ENCODE data around the gene RPRD1A.
"Not testable (repeated sequence)": the region's sequence is repeated elsewhere in the genome, so short reads cannot be mapped to it uniquely, and the experiment has no call there.

RPRD1A gene, protein sequence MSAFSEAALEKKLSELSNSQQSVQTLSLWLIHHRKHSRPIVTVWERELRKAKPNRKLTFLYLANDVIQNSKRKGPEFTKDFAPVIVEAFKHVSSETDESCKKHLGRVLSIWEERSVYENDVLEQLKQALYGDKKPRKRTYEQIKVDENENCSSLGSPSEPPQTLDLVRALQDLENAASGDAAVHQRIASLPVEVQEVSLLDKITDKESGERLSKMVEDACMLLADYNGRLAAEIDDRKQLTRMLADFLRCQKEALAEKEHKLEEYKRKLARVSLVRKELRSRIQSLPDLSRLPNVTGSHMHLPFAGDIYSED

DNA sequence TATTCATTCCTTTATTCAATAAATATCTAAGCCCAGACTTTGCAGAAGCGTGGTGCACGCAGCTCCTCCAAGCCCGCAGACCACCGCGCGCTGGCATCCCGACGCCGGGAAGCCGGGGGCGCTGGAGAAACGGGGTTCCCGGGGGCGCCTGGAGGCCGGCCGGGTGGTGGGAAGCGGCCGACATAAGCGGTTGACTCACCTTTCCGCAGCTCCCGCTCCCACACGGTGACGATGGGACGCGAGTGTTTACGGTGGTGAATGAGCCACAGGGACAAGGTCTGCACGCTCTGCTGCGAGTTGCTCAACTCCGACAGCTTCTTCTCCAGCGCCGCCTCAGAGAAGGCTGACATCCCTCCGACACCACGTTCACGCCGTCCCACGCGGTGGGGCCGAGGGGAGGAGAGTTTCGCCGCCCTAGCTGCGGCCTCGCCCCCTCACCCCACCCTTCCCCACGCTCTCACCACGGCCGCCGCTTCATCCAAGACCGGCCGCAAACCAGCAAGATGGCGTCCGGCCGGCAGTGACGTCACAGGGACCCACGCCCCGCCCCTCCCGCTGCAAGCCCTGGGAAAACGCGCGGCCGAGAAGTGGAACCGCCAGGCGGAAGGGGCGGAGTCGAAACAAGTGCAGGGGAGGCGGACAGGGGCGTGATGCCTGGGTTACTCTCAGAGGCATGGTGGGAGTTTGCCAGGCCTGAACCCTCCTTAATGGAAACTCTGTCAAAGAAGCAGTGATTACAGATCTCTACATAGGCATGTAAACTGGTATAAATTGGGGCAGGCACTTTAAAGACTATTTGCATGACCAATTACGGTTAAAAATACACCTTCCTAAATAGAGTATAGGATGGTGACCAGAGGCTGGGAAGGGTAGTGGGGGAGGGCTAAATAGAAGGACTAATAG is at the start of gene RPRD1A:
Gene RPRD1A, minus strand, starts transcription at position 505 of the 903 bp plus-strand sequence. Its CDS starts 155 bp downstream, at position 350.
- peak; percentile 88 to 97 for DNase-seq (ENCODE audit: extremely low read depth in 1 of 2, low read depth in 1 of 2)

DNA sequence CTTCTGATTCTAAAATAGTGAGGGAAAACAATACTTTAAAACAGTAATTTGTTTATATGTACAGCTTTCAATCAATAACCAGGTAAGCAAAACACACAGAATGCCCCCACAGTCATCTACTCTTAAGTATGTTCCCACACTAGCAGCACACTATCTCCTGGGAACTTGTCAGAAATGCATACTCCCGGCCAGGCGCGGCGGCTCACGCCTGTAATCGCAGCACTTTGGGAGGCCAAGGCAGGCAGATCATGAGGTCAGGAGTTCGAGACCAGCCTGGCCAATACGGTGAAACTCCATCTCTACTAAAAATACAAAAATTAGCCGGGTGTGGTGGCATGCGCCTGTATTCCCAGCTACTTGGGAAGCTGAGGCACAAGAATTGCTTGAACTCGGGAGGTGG is 49.4 kb upstream of the RPRD1A start:
- DNase-seq (ENCODE audit: extremely low read depth in 1 of 2, low read depth in 1 of 2): not testable (repeated sequence)

DNA sequence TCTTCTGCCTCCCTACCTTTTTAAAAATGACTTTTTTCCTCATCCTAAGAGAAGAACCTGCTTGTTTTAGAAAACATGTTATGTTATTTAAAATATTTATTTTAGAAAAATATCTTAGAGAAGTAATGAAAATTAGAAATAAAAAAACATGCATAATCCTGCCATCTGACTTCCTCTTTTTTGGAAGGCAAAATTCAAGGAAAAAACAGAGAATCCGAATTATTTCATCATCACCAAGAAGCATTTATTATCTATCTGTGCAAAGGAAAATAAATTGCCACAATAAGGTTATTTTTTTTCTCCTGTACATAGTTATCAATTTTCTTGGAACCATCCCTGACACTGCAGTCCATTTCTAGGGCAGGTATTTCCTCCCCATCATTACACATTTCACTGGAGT is 47.4 kb upstream of the RPRD1A start:
- no peak for DNase-seq (ENCODE audit: extremely low read depth in 1 of 2, low read depth in 1 of 2)

DNA sequence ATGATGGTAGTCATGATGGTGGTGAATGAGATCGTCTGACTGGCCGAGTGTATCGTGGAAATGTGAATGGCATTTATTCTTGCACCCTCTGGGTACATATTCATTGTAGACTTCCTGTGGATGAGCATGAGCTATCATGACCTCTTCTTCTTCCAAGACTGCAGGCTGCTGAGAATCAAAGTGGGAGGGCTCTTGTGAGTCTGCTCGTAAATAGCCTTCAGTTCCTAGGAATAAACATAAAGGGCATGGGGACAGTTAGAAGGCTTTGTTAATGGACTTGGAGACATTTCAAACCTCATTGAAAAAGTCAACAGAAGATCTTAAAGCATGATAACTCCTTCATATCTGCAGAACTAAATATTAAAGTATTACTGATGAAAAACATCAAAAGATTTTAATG is 46.9 kb upstream of the RPRD1A start:
- no peak for DNase-seq (ENCODE audit: extremely low read depth in 1 of 2, low read depth in 1 of 2)

DNA sequence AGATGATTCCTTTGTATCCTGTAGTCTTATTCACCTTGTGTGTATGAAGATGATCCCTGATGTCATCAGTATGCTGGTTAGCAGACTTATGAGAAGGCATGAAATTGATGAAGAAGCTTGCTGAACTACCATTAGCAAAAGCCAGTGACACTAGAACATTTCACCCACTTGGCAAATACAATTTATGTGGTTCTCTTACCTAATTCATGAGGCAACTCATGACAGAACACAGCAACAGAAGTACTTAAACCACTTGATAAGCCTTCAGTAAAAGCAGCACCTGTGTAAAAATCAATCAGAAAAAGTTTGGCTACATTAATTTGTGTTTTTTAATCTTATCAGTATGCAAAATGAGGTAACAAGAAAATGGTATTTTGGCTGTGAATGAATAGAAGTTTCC is 44.9 kb upstream of the RPRD1A start:
- no peak for DNase-seq (ENCODE audit: extremely low read depth in 1 of 2, low read depth in 1 of 2)

DNA sequence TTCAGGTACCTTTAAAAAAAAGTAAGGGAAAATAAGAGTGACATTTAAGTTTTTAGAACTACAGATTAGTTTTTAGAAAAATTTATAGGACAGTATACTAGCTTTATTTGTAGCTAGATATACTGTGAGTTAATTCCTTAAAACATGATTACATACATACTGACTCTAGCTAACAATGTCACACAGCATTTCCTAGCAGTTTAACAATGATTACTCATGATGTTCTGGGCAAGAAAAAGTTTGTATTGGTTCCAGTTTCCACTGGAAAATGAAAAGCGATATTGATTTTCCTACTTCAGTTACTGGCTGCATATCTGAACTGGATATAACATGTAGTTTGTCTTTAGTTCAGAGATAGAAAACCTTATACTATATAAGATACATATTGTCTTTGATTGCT is 42.4 kb upstream of the RPRD1A start:
- DNase-seq (ENCODE audit: extremely low read depth in 1 of 2, low read depth in 1 of 2): no peak

DNA sequence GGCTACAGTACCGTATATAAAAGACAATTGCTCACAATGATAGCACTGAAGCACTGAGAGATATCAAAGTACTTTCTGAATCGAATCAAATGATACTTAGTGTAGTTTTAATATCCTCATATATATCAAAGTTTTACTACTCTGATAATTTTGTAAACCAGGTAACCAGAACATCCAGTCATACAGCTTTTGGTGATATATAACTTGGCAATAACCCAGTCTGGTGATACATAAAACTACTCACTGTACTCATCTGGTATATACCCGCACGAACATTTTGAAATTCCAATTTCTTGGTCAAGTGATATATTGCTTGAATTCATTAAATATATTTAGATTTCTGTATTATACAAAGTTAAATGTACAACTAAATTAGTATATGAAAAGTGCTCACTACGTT is 41.2 kb upstream of the RPRD1A start:
- no peak for DNase-seq (ENCODE audit: extremely low read depth in 1 of 2, low read depth in 1 of 2)

DNA sequence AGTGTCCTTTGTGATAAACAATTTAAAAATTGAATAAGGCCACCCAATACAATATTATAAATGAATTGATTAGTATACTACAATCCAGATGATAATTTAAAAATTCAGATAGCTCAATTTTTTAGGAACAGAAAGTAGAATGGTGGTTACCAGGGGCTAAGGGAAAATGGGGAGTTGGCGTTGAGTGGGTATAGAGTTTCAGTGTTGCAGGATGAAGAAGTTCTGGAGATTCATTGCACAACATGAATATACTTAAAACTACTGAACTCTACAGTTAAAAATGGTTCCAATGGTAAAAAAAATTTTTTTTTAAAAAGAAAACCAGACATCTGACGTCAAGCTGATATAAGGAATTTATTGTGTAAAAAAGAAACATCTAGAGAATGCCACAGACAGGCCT is 40.8 kb upstream of the RPRD1A start:
- DNase-seq (ENCODE audit: extremely low read depth in 1 of 2, low read depth in 1 of 2): no peak

DNA sequence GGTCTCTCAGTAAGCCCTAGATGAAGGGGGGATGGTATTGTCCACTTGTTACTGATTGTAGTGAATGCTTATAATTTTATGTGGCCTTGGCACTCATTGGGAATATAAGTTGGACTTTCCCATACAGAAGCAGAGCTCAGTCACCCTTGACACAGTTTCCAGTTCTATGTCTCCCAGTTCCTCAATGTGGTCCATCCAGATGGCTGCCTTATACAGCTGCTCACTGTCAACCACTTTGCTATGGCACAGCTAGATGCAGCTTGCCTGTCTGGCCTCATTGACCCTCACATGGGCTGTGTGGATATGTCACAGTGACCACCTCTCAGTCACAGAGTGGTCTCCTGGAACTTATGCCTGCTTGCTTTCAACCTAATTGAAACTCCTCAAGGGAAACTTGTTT is 40.1 kb upstream of the RPRD1A start:
- DNase-seq (ENCODE audit: extremely low read depth in 1 of 2, low read depth in 1 of 2): no peak

DNA sequence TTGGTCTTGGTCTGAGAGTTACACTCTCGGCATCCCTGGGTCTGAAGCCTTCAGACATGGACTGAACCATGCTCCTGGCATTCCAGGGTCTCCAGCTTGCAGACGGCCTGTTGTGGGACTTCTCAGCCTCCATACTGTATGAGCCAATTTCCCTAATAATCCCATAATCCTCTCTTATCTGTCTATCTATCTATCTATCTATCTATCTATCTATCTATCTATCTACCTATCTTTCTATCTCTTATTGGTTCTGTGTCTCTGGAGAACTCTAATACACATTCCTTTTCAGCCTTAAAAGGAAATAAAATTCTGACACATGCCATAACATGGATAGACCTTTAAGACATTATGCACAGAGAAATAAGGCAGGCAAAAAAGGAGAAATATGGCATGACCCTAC is 37.4 kb upstream of the RPRD1A start:
- no peak for DNase-seq (ENCODE audit: extremely low read depth in 1 of 2, low read depth in 1 of 2)

DNA sequence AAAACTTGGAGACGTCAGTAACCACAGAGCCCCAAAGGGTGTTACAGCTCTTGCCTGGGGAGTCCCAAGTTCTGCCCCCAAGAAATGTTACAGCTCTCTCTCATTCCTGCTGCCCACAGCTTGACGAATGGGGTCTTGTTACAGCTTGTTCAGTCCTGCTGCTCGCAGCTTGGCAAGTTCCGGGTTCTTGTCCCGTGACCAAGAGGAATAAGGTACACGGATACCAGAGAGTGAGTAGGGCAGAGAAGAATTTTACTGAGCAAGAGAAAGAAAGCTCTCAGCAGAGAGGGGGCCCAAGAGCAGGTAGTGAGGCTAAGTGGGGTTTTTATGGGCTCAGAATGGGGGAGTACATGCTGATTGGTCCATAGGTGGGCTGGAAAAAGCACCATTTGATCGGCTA is 34.6 kb upstream of the RPRD1A start:
- DNase-seq (ENCODE audit: extremely low read depth in 1 of 2, low read depth in 1 of 2): no peak

DNA sequence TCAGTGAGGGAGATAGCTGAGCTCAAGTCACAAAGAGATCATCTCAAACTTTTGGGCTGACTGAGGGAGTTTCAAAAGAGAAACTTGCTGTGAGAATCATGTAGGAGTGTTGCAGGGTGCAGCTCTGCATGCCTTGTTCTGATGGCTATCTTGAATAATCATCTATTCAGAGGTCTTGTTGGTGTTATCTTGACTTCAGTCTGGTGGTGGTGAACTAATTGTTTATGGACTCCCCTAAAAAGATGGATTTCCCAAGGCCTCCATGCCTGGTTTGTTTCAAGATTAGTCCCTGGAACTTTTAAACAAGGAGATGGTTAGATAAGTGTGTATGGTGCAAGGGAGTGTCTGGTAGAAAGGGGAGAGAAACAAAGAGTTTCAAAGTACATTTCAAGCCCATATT is 32.0 kb upstream of the RPRD1A start:
- DNase-seq (ENCODE audit: extremely low read depth in 1 of 2, low read depth in 1 of 2): no peak

DNA sequence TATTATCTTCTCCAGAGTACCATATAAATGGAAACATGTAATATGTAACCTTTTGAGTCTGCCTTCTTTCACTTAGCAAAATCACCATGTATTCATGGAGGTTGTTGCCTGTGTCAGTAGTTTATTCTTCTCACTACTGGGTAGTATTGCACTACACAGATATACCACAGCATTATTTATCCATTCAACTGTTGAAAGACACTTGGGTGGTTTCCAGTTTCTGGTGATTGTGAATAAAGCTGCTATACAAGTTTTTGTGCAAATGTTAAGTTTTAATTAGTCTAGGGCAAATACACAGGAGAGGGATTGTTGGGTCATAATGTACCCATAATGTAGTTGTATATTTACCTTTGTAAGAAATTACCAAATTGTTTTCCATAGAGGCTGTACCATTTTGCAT is 29.6 kb upstream of the RPRD1A start:
- no peak for DNase-seq (ENCODE audit: extremely low read depth in 1 of 2, low read depth in 1 of 2)

DNA sequence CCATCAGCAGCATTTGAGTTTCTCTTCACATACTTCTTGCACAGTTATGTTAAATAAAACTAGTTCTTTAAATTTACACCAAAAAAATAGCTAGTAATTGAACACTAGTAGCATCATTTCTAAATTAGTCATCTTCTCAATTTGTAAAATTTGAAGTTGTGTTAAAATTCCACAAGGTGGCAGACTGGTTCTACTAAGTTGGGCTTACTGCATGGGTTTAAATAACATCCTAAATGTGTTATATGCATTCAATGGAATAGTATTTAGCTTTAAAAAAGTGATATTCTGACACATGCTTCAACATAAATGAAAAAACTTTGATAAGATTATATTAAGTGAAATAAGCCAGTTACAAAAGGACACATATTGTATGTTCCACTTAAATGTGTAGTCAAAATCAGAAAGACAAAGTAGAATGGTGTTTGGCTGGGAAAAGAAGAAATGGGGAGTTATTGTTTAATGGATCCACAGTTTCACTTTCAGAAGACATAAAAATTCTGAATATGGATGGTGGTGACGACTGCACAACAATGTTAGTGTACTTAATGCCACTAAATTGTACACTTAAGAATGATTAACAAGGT is 28.7 kb upstream of the RPRD1A start:
- DNase-seq (ENCODE audit: extremely low read depth in 1 of 2, low read depth in 1 of 2): no peak

DNA sequence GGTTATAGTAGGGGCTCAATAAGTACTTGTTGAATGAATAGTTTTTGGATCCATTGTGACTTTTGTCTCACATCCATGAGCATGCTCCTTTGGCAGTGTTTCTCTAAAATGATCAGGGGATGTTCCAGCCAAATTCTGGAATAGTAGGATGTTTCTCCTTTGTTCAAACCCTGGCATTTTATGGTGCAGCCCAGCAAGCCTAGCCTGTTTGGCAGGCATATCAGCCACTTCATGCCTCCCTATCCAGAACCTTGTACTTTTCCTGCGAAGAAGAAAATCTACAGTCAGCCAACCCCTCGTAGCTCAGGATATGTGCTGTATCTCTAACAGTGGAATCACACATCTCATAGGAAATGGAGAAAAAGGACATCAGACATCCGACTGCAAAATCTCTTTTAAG is 27.1 kb upstream of the RPRD1A start:
- no peak for DNase-seq (ENCODE audit: extremely low read depth in 1 of 2, low read depth in 1 of 2)

DNA sequence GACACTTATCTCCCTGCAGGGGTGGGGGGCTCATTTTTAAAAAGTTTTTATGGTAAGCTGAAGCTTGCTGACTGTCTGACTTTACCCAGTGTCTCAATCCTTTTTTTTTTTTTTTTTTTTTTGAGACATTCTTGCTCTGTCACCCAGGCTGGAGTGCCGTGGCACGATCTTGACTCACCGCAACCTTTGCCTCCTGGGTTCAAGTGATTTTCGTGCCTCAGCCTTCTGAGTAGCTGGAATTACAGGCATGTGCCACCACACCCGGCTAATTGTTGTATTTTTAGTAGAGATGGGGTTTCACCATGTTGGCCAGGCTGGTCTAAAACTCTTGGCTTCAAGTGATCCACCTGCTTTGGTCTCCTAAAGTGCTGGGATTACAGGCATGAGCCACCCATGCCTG is 24.8 kb upstream of the RPRD1A start:
- not testable (repeated sequence) for DNase-seq (ENCODE audit: extremely low read depth in 1 of 2, low read depth in 1 of 2)

DNA sequence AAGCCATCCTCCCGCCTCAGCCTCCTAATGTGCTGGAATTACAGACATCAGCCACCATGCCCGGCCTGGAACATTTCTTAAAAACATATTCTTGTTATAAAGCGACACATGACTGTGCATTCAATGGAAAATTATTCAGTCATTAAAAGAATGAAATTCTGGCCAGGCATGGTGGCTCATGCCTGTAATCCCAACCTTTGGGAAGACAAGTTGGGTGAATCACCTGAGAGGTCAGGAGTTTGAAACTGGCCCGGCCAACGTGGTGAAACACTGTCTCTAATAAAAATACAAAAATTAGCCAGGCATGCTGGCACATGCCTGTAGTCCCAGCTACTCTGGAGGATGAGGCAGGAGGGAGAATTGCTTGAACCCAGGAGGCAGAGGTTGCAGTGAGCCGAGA is 21.6 kb upstream of the RPRD1A start:
- no peak for DNase-seq (ENCODE audit: extremely low read depth in 1 of 2, low read depth in 1 of 2)

DNA sequence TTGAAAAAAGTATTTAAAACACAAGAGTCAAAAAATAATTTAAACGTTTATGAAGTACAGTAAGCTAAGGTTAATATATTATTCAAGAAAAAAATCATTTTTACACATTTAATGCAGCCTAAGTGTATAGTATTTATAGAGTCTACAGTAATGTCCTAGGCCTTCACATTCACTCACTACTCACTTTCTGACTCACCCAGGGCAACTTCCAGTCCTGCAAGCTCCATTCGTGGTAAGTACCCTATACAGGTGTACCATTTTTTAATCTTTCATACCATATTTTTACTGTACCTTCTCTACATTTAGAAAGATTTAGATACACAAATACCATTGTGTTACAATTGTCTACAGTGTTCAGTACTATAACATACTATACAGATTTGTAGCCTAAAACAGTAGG is 20.9 kb upstream of the RPRD1A start:
- no peak for DNase-seq (ENCODE audit: extremely low read depth in 1 of 2, low read depth in 1 of 2)

DNA sequence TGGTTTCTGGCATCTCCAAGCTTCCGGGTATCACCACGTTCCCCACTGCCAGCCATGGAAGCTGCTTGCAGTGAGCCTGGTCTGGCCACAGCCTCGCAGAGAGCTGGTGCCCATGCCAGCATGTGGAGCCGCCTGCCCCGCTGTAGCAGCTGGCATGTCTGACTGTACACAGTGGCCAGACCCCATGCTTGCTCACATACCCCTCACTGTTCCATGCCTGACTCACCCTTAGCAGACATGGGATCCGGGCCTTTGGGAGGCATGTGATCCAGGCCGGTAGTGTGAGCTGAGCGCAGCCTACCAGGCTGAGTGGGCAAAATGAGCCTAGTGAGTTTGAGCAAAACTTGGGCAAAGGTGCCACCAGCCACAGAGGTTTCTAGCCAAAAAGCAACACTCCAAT is 18.8 kb upstream of the RPRD1A start:
- no peak for DNase-seq (ENCODE audit: extremely low read depth in 1 of 2, low read depth in 1 of 2)

DNA sequence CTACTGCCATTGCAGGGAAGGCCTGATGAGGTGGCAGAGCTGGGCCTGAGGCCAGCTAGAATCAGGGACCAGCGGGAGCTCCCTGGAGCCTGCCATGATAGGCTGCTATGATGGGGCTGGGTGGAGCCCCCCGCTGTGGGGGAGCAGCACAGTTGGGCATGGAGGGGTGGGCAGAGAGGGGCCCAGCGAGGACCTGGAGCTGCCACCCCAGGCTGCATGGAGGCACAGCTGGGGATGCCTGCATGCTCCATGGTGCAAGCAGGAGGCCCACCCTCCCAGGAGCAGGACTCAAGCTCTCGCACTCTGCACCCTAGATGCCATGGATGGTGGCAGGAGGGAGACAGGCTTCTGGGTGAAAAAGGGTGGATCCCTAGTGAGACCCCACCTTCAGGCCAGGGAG is 17.8 kb upstream of the RPRD1A start:
- DNase-seq (ENCODE audit: extremely low read depth in 1 of 2, low read depth in 1 of 2): no peak

DNA sequence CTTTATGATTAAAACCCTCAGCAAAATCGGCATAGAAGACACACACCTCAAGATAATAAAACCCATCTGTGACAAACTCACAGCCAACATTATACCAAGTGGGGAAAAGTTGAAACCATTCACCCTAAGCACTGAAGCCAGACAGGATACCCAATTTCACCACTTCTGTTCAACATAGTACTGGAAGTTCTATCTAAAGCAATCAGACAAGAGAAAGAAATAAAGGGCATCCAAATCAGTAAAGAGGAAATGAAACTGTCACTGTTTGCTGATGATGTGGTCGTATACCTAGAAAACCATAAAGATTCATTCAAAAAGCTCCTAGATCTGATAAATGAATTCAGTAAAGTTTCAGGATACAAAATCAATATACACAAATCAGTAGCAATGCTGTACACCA is 16.4 kb upstream of the RPRD1A start:
- DNase-seq (ENCODE audit: extremely low read depth in 1 of 2, low read depth in 1 of 2): no peak

DNA sequence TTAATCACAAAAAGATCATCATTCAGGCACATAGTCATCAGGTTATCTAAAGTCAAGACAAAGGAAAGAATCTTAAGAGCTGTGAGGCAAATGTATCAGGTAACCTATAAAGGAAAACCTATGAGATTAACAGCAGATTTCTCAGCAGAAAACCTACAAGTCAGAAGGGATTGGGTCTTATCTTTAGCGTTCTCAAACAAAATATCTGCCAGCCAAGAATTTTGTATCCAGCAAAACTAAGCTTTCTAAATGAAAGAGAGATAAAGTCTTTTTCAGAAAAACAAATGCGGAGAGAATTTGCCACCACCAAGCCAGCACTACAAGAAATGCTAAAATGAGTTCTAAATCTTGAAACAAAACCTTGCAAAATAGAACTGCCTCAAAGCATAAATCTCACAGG is 13.8 kb upstream of the RPRD1A start:
- not testable (repeated sequence) for DNase-seq (ENCODE audit: extremely low read depth in 1 of 2, low read depth in 1 of 2)

Data from activated CD8-positive, alpha-beta memory T cell treated with anti-CD3 and anti-CD28 coated beads for 1 hour (primary cell).